Ishikawa (cell line): Measurements from ENCODE around the gene APOD.

Source experiments
- EP300 ChIP-seq: IDR thresholded peaks from 2 replicates; pipeline ENCODE4 v1.6.1; 2012; ENCODE audit warnings: borderline replicate concordance
- FOXM1 ChIP-seq: IDR thresholded peaks from 2 replicates; pipeline ENCODE4 v1.6.1; 2012; ENCODE audit warnings: low read depth, borderline replicate concordance
- RAD21 ChIP-seq: IDR thresholded peaks from 2 replicates; pipeline ENCODE4 v1.6.1; 2012; ENCODE audit warnings: low read depth
- TAF1 ChIP-seq: IDR thresholded peaks from 2 replicates; pipeline ENCODE4 v1.6.1; 2012; ENCODE audit warnings: low read depth, mild to moderate bottlenecking
- TEAD4 ChIP-seq: IDR thresholded peaks from 2 replicates; pipeline ENCODE4 v1.6.1; 2012
- YY1 ChIP-seq: IDR thresholded peaks from 2 replicates; pipeline ENCODE4 v1.6.1; 2012; ENCODE audit warnings: low read depth
- ZBTB7A ChIP-seq: IDR thresholded peaks from 2 replicates; pipeline ENCODE4 v1.6.1; 2012; ENCODE audit warnings: low read depth

- no peak for TF ChIP-seq TAF1
- TF ChIP-seq FOXM1 = no peak
- TF ChIP-seq YY1 = no peak
- no peak for TF ChIP-seq RAD21
- no peak for TF ChIP-seq TEAD4
- no peak for TF ChIP-seq EP300
- no peak for TF ChIP-seq ZBTB7A
Measured at GRCh38 chr3:195548006-195548405, 35.7 kb downstream of the APOD start.
